ENCODE results near the gene TCTN3. TPM values are rescaled to one million over a fixed set of nuclear protein-coding genes. Genes with fewer than 3 reads are reported as not detected.

Gene TCTN3
- total and polyA plus RNA-seq, 2 of the 4 experiments (the other 2 are of a cell fraction): 26.9 to 35.1 TPM

Other genes with a start within 250 kb of the TCTN3 start
- gene SORBS1, start 132.6 kb downstream of the TCTN3 start, total RNA-seq (2012; rRNA removed): under 0.01 and 0.18 TPM in 2 replicates
- 0.17 and 0.32 TPM in 2 replicates for gene SORBS1, start 132.6 kb downstream of the TCTN3 start, polyA plus RNA-seq (2012; rRNA removed)
- gene ALDH18A1, start 37.2 kb downstream of the TCTN3 start, total RNA-seq (2012; rRNA removed): 201 and 232 TPM in 2 replicates
- 84.0 and 93.4 TPM in 2 replicates for gene ALDH18A1, start 37.2 kb downstream of the TCTN3 start, polyA plus RNA-seq (2012; rRNA removed)
- under 0.01 TPM in 1 of 2 replicates, not detected in the other for gene ENTPD1, start 62.2 kb upstream of the TCTN3 start, total RNA-seq (2012; rRNA removed)
- not detected in 2 replicates for gene ENTPD1, start 62.2 kb upstream of the TCTN3 start, polyA plus RNA-seq (2012; rRNA removed)
- gene CC2D2B, start 214.0 kb upstream of the TCTN3 start, total RNA-seq (2012; rRNA removed): not detected in 2 replicates
- gene CC2D2B, start 214.0 kb upstream of the TCTN3 start, polyA plus RNA-seq (2012; rRNA removed): not detected in 2 replicates